Measurements from ENCODE around the gene ZFP57. TPM values are rescaled to one million over a fixed set of nuclear protein-coding genes. Genes with fewer than 3 reads are reported as not detected.
A peak's percentile ranks its signal among the peaks of the same experiment; 100 is the strongest.

ZFP57 gene
- total and polyA plus RNA-seq, 2 experiments from 2014 or later, result 0.59 to 0.84 TPM

GRCh38 chr6:29705389-29706231 lies 24.7 kb upstream of the ZFP57 start:
- Histone ChIP-seq H3K36me3 (ENCODE audit: insufficient read depth) (no peaks in the 10 kb centered on the region), H3K4me3 (no peak overlapping the region), H3K79me2 (replicated peaks; ENCODE audit: insufficient read depth) (no peaks in the 10 kb centered on the region), H4K20me1 (replicated peaks; ENCODE audit: insufficient read depth) (no peaks in the 10 kb centered on the region), H3K4me1 (ENCODE audit: insufficient read depth) (peaks cover 7% of the 10 kb centered on the region; the same call in 1 of the 2 replicates), H3K27me3 (ENCODE audit: insufficient read depth) (no peaks in the 10 kb centered on the region), H3K4me2 (no peak overlapping the region; the same call in 1 of the 2 replicates), H3K9me2 (ENCODE audit: insufficient read depth) (no peaks in the 10 kb centered on the region), H2AFZ (no peak overlapping the region), H3F3A (replicated peaks; ENCODE audit: low read depth) (no peaks in the 10 kb centered on the region), H3K27ac (ENCODE audit: low read depth) (no peak overlapping the region)
- no peaks in the 10 kb centered on the region for H3K36me3 Mint-ChIP-seq (ENCODE audit: low read depth)
- DNase-seq (ENCODE audit: low spot score), result peak; percentile 87
- no peak overlapping the region for H3K27ac Mint-ChIP-seq
- H3K4me1 Mint-ChIP-seq, result peaks cover 13% of the 10 kb centered on the region
- no peak overlapping the region for H3K4me3 Mint-ChIP-seq
- ATAC-seq, result peak; percentile 60
- H3K27me3 Mint-ChIP-seq (ENCODE audit: insufficient read depth, low read depth, poor library complexity), result peaks cover 4% of the 10 kb centered on the region
- peak; percentile 79 to 86 for TF ChIP-seq CTCF (conservative IDR thresholded peaks at IDR 0.05; ENCODE audit: low read depth in 2 of 2)
- no peak for TF ChIP-seq NANOG (IDR thresholded peaks at IDR 0.05; ENCODE audit: borderline replicate concordance)
- H3K9me3 Mint-ChIP-seq, result no peaks in the 10 kb centered on the region

GRCh38 chr6:29702519-29703103 lies 21.7 kb upstream of the ZFP57 start:
- DNase-seq (ENCODE audit: low spot score) (peak; percentile 95), ATAC-seq (peak; percentile 99)
- H3K27ac Mint-ChIP-seq, result no peak overlapping the region
- Histone ChIP-seq H2AFZ (peak overlapping the region; percentile 76; the same call in 1 of the 2 replicates), H3K4me3 (no peak overlapping the region), H3K79me2 (replicated peaks; ENCODE audit: insufficient read depth) (no peaks in the 10 kb centered on the region), H3K9me2 (ENCODE audit: insufficient read depth) (no peaks in the 10 kb centered on the region), H3K36me3 (ENCODE audit: insufficient read depth) (no peaks in the 10 kb centered on the region), H3K27ac (ENCODE audit: low read depth) (no peak overlapping the region), H3K4me2 (no peak overlapping the region), H3K4me1 (ENCODE audit: insufficient read depth) (peaks cover 7% of the 10 kb centered on the region; the same call in 1 of the 2 replicates), H3F3A (replicated peaks; ENCODE audit: low read depth) (no peaks in the 10 kb centered on the region), H4K20me1 (replicated peaks; ENCODE audit: insufficient read depth) (no peaks in the 10 kb centered on the region), H3K27me3 (ENCODE audit: insufficient read depth) (no peaks in the 10 kb centered on the region)
- no peaks in the 10 kb centered on the region for H3K36me3 Mint-ChIP-seq (ENCODE audit: low read depth)
- H3K27me3 Mint-ChIP-seq (ENCODE audit: insufficient read depth, low read depth, poor library complexity), result peaks cover 2% of the 10 kb centered on the region
- H3K9me3 Mint-ChIP-seq, result no peaks in the 10 kb centered on the region
- peaks cover 12% of the 10 kb centered on the region for H3K4me1 Mint-ChIP-seq
- no peak overlapping the region for H3K4me3 Mint-ChIP-seq
- TF ChIP-seq JUNB (IDR thresholded peaks at IDR 0.05; ENCODE audit: unreplicated experiment) (no peak), POLR2AphosphoS5 (IDR thresholded peaks at IDR 0.05; ENCODE audit: low read depth) (no peak), STAT1 (IDR thresholded peaks at IDR 0.05; ENCODE audit: unreplicated experiment) (no peak), REST (IDR thresholded peaks at IDR 0.05; ENCODE audit: unreplicated experiment) (peak; percentile 35), EZH2 (IDR thresholded peaks at IDR 0.05; ENCODE audit: low read depth, unreplicated experiment) (no peak), CREB1 (CRISPR knock-in tag; IDR thresholded peaks at IDR 0.05; ENCODE audit: low read depth) (no peak), EZH2phosphoT487 (IDR thresholded peaks at IDR 0.05; ENCODE audit: unreplicated experiment) (no peak), NANOG (IDR thresholded peaks at IDR 0.05; ENCODE audit: borderline replicate concordance) (no peak), ZNF114 (CRISPR knock-in tag; IDR thresholded peaks at IDR 0.05) (no peak), CTCF (conservative IDR thresholded peaks at IDR 0.05; ENCODE audit: low read depth in 2 of 2) (peak; percentile 85 to 97), ETS1 (IDR thresholded peaks at IDR 0.05) (no peak), ZNF331 (CRISPR knock-in tag; IDR thresholded peaks at IDR 0.05; ENCODE audit: low read depth) (0 out of 2 replicates have a peak, but pooled peaks have one; percentile 39)

Measured in GM23338 (cell line).